K562 (cell line): ENCODE measurements around the gene ERC2. TPM values are rescaled to one million over a fixed set of nuclear protein-coding genes. Genes with fewer than 3 reads are reported as not detected.

ENCODE experiments used
- ATAC-seq: fragments of 200-7000 bp; cut with Tn5 transposase; 3 replicates; pipeline ENCODE4 v1.9.1; 2020; ENCODE audit warnings: moderate library complexity
- BruUV-seq: library from RNA; stranded (reverse); fragments of 400-500 nt; replicated peaks from 2 replicates; lab custom pipeline; 2021; lab: Mats Ljungman, UMichigan
- CTCF ChIA-PET: fragments of 300-600 bp; formaldehyde crosslinking; extraction: SDS; loops from one replicate; lab custom pipeline; 2021; ENCODE audit warnings: low intra/inter-chr PET ratio; lab: Yijun Ruan, JAX
- POLR2A ChIA-PET: fragments of 300-600, 350-650 bp; sonication (Branson Sonifier 250); formaldehyde crosslinking; extraction: SDS; loops from one replicate; lab custom pipeline; 2021; ENCODE audit warnings: antibody characterized with exemption, inconsistent platforms; lab: Yijun Ruan, JAX
- DNase-seq, 4 experiments: peaks; one replicate each; pipeline versions ENCODE4 v3.0.0 to v3.0.0-alpha.2; 2011 to 2018; ENCODE audit warnings: low spot score in 3 of 4, mixed read lengths in 3 of 4; ENCODE audit errors: extremely low read depth in 1 of 4
- FAIRE-seq: peaks from 2 replicates; lab custom pipeline; 2011; peaks lifted over from hg19 to GRCh38; lab: Jason Lieb, UNC
- H2AFZ ChIP-seq: 2 replicates; pipeline ENCODE4 v1.6.0; 2011; ENCODE audit warnings: low read depth, low read length, control low read depth, inconsistent platforms
- H3K27ac ChIP-seq: fragments of 200-600 bp; 3 replicates; pipeline ENCODE4 v1.8.0; 2011; ENCODE audit warnings: low read depth, mild to moderate bottlenecking, control low read depth, inconsistent platforms, low read length, moderate library complexity, mixed read lengths; ENCODE audit errors: extremely low read depth
- H3K27me3 ChIP-seq, 2 experiments: fragments of 300-600 bp in 1 of 2; 2 replicates in 1 of 2; 3 replicates in 1 of 2; pipeline versions ENCODE4 v1.6.0 to v1.8.0; 2011; ENCODE audit warnings: inconsistent platforms in 2 of 2, low read length in 2 of 2, mild to moderate bottlenecking in 1 of 2, mixed read lengths in 1 of 2, moderate library complexity in 1 of 2; ENCODE audit not compliant: control insufficient read depth in 2 of 2, insufficient read depth in 2 of 2
- H3K36me3 ChIP-seq: fragments of 300-600 bp; 3 replicates; pipeline ENCODE4 v1.8.0; 2011; ENCODE audit warnings: mild to moderate bottlenecking, low read length, inconsistent platforms; ENCODE audit not compliant: control insufficient read depth, insufficient read depth
- H3K4me1 ChIP-seq, 2 experiments: fragments of 200-600 bp in 1 of 2; replicated peaks in 1 of 2; 2 replicates in 1 of 2; 3 replicates in 1 of 2; pipeline versions ENCODE4 v1.5.1 to v1.8.0; 2011; ENCODE audit warnings: inconsistent platforms in 2 of 2, low read length in 2 of 2, mild to moderate bottlenecking in 1 of 2, mixed read lengths in 1 of 2, moderate library complexity in 1 of 2; ENCODE audit not compliant: control insufficient read depth in 2 of 2, insufficient read depth in 2 of 2
- H3K4me2 ChIP-seq: 2 replicates; pipeline ENCODE4 v1.6.1; 2011; ENCODE audit warnings: low read length, control low read depth, inconsistent platforms, mixed read lengths; ENCODE audit not compliant: insufficient read depth
- H3K4me3 ChIP-seq: fragments of 200-600 bp; sonication (generic), shearing (Covaris generic); 2 replicates; pipeline ENCODE4 v1.5.1; 2016; ENCODE audit warnings: control low read depth, inconsistent platforms
- H3K79me2 ChIP-seq: fragments of 200-600 bp; 3 replicates; pipeline ENCODE4 v1.8.0; 2011; ENCODE audit warnings: low read length, inconsistent platforms; ENCODE audit not compliant: control insufficient read depth, insufficient read depth
- H3K9ac ChIP-seq, 2 experiments: 2 replicates each; pipeline versions ENCODE4 v1.6.0 to v1.6.1; 2011; ENCODE audit warnings: low read depth in 2 of 2, low read length in 2 of 2, control low read depth in 1 of 2, inconsistent platforms in 1 of 2, mild to moderate bottlenecking in 1 of 2, mixed read lengths in 1 of 2; ENCODE audit not compliant: insufficient read depth in 1 of 2
- H3K9me1 ChIP-seq: one replicate; pipeline ENCODE4 v1.6.0; 2011; ENCODE audit warnings: inconsistent platforms, mild to moderate bottlenecking, low read length, moderate library complexity; ENCODE audit not compliant: control insufficient read depth, insufficient read depth
- H3K9me3 ChIP-seq: replicated peaks from 2 replicates; pipeline ENCODE4 v1.5.1; 2011; ENCODE audit warnings: low read depth, low read length, inconsistent platforms; ENCODE audit not compliant: control insufficient read depth, insufficient read depth
- H4K20me1 ChIP-seq: replicated peaks from 2 replicates; pipeline ENCODE4 v1.6.1; 2011; ENCODE audit warnings: low read length, inconsistent platforms, mixed read lengths; ENCODE audit not compliant: control insufficient read depth, insufficient read depth
- ATF7 ChIP-seq: fragments of 450-650 bp; IDR thresholded peaks from 2 replicates; pipeline ENCODE4 v1.7.1; 2014; ENCODE audit warnings: mild to moderate bottlenecking, moderate library complexity
- BCOR ChIP-seq: fragments of 450-650 bp; IDR thresholded peaks from 2 replicates; pipeline ENCODE4 v1.6.1; 2016
- SREBF2 ChIP-seq: sonication (generic); formaldehyde crosslinking; IDR thresholded peaks from 2 replicates; pipeline ENCODE4 v1.4.0; 2020; ENCODE audit warnings: mild to moderate bottlenecking, missing genetic modification reagents
- ZBTB49 ChIP-seq: sonication (generic); formaldehyde crosslinking; IDR thresholded peaks from 2 replicates; pipeline ENCODE4 v1.8.0; 2022; ENCODE audit warnings: missing genetic modification reagents, mild to moderate bottlenecking, borderline replicate concordance
- ZNF232 ChIP-seq: sonication (generic); formaldehyde crosslinking; IDR thresholded peaks from 2 replicates; pipeline ENCODE4 v1.8.0; 2022; ENCODE audit warnings: mild to moderate bottlenecking, missing genetic modification reagents
- ZNF318 ChIP-seq, 2 experiments: fragments of 450-650 bp; IDR thresholded peaks; 2 replicates each; pipeline ENCODE4 v1.6.1; 2016; ENCODE audit warnings: mild to moderate bottlenecking in 2 of 2, borderline replicate concordance in 1 of 2, low read depth in 1 of 2, moderate library complexity in 1 of 2
- ZNF717 ChIP-seq: fragments of 250-450 bp; sonication (Bioruptor Pico); IDR thresholded peaks from 2 replicates; pipeline ENCODE4 v1.5.0; 2021
- WGBS: fragments of 100-300 bp; shearing (Covaris generic); methylation state at CpG from one replicate; pipeline ENCODE4 v1.1.6; 2016; ENCODE audit warnings: low coverage, mixed read lengths; ENCODE audit not compliant: insufficient coverage; ENCODE audit errors: missing lambda C conversion rate; 5-methylcytosine and 5-hydroxymethylcytosine counted together
- in situ Hi-C: fragments of 300-500 bp; cut with MboI; formaldehyde crosslinking; loops from 4 replicates; pipeline ENCODE4 v1.15.0; 2018; ENCODE audit warnings: inconsistent platforms, mixed read lengths
- intact Hi-C: fragments of 100-400 bp; cut with micrococcal nuclease; formaldehyde crosslinking; loops from 2 replicates; pipeline ENCODE4 v1.14.2; 2022
- polyA plus RNA-seq, 8 experiments: library from polyadenylated mRNA; depleted of rRNA in 4 of 8; stranded (reverse) in 5 of 8; unstranded in 3 of 8; fragments of >200 nt; fragmentation: Nextera tagmentation in 2 of 8; fragmentation: Illumina TruSeq in 1 of 8; extraction: Ambion mirVana in 2 of 8; extraction: Trizol in 1 of 8; gene quantifications; 2 replicates each; pipeline versions ENCODE4 v1.2.1 to v1.2.3, GENCODE V29; 2011 to 2014; ENCODE audit warnings: inconsistent platforms in 1 of 8, missing spikeins in 1 of 8
- total RNA-seq, 7 experiments: library from RNA; depleted of rRNA in 6 of 7; stranded (reverse); fragments of >200 nt in 6 of 7; fragmentation: Illumina TruSeq in 2 of 7; extraction: Trizol in 2 of 7; gene quantifications; 2 replicates each; pipeline versions ENCODE4 v1.2.1 to v1.2.3, GENCODE V29; 2011 to 2021; ENCODE audit warnings: low replicate concordance in 1 of 7
- TF ChIP-seq, protein P1 (sequence below): conservative IDR thresholded peaks from 2 replicates; pipeline ENCODE4 v1.6.1; 2011; ENCODE audit warnings: low read depth, mild to moderate bottlenecking, low read length; ENCODE audit not compliant: control insufficient read depth

ERC2 gene
- total and polyA plus RNA-seq, 9 of the 15 experiments (the other 6 are each of a cell fraction or from before 2014, with no cell fraction given): 0.04 to 0.18 (median 0.07) TPM; not detected in 2

- Histone ChIP-seq H3K36me3 (no peaks in the 10 kb centered on the region), H4K20me1 (no peaks in the 10 kb centered on the region), H3K9me3 (no peaks in the 10 kb centered on the region), H3K9me1 (no peaks in the 10 kb centered on the region), H3K4me3 (no peak overlapping the region), H3K9ac (no peak overlapping the region), H3K4me1 (no peaks in the 10 kb centered on the region), H2AFZ (no peak overlapping the region), H3K27me3 (peaks cover 0 to 7% of the 10 kb centered on the region in 2 experiments; a peak in 1 of 5 replicates), H3K79me2 (no peaks in the 10 kb centered on the region), H3K4me2 (no peak overlapping the region), H3K27ac (no peak overlapping the region)
- ATAC-seq (no peak), FAIRE-seq (no peak), DNase-seq (no peak)
- intact Hi-C loops (no loop called here), in situ Hi-C loops (no loop called here)
- ChIA-PET CTCF (no interaction called here), POLR2A (no interaction called here)
- TF ChIP-seq, protein P1, sequence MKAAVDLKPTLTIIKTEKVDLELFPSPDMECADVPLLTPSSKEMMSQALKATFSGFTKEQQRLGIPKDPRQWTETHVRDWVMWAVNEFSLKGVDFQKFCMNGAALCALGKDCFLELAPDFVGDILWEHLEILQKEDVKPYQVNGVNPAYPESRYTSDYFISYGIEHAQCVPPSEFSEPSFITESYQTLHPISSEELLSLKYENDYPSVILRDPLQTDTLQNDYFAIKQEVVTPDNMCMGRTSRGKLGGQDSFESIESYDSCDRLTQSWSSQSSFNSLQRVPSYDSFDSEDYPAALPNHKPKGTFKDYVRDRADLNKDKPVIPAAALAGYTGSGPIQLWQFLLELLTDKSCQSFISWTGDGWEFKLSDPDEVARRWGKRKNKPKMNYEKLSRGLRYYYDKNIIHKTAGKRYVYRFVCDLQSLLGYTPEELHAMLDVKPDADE: no peak
- TF ChIP-seq ZNF717 (CRISPR knock-in tag) (no peak), BCOR (no peak), ZNF318 (IDR thresholded peaks at IDR 0.05; ENCODE audit: borderline replicate concordance in 1 of 2, low read depth in 1 of 2) (no peak), SREBF2 (CRISPR knock-in tag) (no peak), ZNF232 (no peak), ZBTB49 (CRISPR knock-in tag) (no peak), ATF7 (no peak)
- 0% methylated on average over 9 of the region's 10 CpGs for WGBS
- BruUV-seq: no TSS peak
Measured at GRCh38 chr3:55647670-55648069, 820.6 kb downstream of the ERC2 start.
